HG03457 (cell line): ENCODE results near the gene CD28.
A peak's percentile ranks its signal among the peaks of the same experiment; 100 is the strongest.

ENCODE experiments used
- ATAC-seq: cut with Tn5 transposase; IDR thresholded peaks from one replicate; pipeline ENCODE4 v1.9.1; 2021; ENCODE audit warnings: moderate number of reproducible peaks; ENCODE audit not compliant: unreplicated experiment

Gene CD28

DNA sequence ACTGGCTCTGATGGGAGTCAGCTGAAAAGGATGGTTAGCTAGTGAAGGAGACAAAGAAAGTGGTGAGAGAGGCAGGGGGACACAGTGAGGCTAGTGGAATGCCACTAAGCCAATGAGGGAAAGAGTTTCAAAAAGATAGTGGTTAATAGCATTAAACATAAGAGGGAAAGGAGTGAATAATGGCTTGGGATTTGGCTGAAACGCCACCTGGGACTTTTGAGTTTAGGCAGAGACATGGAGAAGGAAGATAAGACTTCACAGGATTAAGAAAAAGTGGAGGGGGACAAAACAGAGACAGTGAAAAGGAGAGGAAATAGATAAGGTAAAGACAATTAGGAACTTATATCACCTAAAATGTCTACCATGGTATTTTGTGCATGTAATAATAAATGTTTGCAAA is 6.9 kb downstream of the CD28 start:
- ATAC-seq: no peak

DNA sequence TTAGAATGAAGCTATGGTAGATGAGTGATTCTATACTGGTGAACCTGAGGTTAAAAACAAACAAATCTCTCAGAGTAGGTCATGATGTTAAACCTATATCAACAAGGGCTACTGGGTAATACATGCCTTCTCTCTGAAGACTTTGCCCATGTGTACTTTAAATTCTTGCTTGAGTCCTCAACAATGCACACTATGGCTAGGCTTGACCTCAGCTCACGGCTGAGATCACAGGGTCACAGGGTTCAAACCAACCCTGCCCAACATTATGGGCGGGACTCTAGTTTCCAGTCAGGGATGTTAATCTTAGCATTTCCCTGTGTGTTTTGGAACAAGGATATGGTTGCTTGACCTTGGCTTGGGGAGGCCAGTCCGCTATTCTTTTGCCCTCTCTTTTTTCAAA is 7.7 kb downstream of the CD28 start:
- no peak for ATAC-seq

DNA sequence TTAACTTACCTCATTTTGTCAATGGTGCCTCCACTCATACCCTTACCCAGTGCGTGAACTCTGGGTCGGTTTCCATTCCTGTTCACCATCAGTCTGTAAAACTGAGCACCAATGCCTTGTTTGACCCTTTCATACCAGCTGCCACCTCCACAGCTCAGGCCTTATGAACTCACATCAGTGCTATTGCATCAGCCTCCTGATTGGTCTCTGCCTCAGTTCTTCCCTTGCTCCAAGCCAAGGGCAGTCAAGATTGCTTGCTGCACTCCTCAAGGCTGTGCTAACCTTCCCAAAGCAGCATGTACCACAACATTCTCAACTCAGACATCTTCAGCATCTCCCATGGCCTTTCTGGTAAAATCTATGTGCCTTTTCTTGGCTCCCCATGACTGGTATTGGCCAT is 9.3 kb downstream of the CD28 start:
- ATAC-seq: no peak

DNA sequence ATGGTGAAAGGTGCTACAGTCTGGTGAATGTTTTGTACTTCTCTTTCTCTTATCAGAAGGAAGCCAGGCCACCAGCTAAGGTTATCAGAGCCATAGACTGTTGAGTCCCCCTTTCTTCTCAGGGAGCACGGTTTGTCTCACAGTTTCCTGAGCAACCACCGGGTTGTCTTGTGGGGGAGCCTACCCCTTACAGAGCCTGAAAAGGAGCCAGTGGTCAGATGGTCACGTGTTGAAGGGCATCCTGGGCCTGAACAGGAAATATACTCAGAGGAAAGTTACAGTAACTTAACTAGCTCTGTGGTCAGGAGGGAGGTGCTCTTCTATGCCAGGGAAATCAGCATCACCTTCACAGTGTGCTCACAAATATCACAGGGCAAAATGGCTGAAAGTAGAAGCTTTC is 11.6 kb downstream of the CD28 start:
- ATAC-seq: peak; percentile 80

DNA sequence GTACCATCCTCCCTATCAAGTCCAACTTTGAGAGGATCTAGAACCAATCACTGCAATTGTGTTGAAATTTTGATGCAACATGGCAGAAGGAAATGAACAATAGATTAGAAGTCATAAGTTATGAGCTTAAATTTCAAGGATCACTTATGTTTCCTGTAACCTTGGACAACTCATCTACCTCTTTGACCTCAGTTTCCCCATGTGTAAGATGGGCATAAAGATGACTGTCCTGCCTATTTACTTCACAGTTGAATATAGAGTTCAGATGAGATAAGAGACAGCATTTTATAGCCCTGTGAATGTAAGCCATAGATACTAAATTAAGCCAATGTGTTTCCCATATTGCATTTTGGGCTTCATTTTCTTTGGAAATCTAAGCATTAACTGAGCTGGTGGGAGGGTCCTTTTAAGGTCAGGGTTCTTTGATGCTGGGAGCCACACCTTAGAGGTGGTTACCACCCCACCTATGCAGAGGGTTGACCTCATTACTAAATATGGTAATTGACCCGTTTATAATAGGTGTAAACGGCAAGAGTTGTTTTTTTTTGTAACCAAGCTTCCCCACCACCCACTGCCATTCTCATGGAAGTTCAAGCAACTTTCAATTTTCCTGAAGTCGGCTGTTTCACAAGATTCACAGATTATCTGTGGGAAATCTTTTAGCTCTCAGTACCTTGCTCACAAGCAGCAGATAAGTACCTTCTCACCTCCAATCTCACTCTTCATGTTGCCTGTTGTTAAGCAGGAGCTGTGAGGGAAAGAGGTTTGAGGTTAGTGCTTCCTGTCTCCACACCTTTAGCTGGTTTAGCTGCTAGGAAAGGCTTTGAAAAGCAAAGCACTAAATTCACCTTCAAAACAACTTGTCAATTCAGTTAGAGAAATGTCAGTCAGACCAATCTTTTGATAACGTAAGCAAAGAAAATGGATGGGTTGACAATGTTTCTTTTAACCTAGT is 13.3 kb downstream of the CD28 start:
- no peak for ATAC-seq

DNA sequence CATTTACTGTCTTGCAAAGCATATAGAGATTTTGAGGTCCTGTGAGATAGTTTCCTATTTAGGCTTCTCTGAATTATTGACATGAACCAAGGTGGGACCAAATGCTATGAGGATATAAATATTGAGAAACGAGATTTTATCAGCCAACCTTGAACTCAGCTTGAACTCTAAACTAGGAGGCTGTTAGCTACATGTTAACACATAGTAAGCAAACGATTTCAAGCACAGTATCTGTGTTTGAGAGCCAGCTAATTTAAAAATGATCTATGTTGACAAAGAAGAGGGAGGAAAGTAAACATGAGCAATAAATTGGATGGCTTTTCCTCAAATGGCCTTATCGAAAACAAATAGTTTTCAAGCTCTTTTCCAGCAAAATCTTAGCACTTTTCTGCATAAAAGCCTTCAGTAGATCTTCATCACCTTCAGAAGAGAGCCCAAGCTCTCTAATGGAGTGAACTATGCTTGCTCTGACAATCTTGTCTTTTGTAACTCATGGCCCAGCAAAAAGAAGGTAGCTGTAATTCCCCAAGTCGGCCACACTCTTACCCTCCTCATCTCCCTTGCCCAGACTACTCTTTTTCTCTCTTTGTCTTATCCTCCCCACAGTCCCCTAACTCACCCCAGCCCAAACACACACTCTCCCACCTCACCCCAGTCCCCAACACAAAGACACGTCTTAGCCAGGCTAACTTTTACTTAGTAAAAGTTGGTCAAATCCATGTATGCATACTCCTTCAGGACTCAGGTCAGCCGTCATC is 14.7 kb downstream of the CD28 start:
- no peak for ATAC-seq

DNA sequence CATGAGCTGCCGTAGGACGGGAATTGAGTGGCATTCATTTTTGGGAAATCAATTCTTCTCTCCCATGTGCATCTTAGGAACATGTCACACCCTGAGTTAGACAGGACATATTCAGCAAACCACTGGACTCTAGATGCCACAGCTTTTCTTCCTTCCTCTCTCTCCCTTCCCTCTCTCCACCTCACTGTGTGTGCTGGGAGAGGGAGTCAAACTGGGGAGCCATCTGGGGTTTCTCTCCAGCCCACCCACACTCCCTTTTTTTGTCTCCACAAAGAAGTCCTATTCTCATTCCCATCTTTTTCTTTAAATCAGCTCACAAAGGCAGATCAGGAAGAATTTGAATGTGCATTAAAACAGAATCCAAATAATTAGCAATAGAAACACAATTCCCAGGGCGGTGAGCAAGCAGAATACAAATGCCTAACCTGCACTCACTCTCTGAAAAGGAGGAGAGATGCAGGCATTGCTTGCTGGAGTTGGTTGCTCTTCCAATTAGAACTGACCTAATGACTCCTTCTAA is 15.4 kb downstream of the CD28 start:
- ATAC-seq: no peak

DNA sequence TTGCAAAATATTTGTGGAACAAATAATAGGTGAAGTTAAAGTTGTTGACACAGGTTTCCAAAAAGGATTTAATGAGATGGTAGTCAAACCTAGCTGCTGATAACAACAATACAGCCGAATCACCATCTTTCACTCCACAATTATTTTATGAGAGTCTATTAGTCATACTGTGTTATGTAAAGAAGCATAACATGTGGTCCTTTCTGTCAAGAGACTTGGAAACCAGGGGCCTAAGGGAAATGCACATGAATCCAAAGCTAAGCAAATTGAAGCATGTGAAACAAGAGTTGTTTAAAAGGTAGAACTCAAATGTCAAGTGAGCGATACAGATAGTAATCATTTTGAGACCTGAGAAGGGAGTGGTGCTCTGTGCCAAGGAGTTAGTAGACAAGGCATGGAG is 16.0 kb downstream of the CD28 start:
- ATAC-seq: no peak

DNA sequence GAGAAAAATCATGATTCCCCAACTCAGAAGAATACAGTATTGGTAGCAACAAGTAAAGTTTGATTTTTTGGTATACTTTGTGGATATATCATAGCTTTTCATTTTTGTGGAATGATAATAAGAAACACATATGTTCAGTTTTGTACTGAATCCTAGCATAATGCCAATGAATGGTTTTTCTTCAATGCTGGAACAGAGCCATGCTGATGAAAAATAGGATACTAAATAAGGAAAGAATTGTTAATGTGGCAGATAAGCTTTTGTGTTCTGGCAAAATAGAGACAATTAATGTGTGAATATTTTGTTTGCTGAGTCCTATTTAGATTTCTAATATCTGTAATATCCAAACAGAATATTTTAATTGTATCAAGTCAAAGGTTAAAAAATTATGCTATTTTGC is 21.9 kb downstream of the CD28 start:
- no peak for ATAC-seq

DNA sequence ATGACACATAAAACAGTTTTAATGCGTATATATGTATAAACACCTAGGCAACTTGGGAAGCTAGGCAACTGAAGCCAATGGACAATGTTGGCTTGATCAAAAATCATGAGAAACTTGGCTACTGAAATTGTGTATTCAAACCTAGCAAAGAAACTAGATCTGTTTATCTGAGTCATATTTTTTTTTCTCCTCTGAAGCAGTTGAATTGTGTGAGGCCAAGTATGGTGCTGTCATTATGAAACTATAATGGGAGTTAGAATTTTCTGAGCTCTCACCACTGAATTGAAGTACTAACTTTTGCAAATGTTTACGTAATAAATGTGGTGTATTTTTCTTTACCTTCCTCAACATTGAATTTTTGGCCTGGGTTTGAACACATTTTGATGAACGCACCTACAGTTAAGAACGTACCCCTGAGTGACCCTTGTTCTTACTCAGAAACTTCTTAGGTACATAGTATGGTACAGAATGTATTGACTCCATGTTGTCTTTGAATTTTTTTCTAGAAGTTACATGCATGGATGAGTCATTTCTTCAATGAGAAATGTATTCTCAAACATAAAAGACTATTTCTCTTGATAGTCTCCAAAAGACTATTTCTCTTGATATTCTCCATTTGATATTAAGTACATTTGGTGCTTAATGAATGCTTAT is 23.8 kb downstream of the CD28 start:
- no peak for ATAC-seq

DNA sequence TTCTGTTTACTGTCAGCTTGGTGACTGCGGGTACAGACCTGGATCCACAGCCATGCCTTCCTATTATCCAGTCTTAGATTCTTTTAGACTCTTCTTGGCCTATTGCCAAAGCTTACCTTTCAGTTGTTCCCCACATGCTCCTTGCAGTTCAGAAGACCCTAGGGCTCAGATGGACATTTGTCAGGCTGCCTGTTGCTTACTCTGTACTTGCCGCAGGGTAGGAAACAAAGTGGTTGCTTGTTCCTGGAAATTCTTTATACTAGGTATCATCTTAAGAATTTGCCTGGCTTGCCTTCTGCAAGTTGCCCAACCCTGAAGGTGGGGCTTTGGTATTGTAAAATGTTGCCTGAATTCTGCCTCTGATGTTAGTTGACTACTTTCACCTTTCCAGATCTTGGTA is 24.4 kb downstream of the CD28 start:
- no peak for ATAC-seq

DNA sequence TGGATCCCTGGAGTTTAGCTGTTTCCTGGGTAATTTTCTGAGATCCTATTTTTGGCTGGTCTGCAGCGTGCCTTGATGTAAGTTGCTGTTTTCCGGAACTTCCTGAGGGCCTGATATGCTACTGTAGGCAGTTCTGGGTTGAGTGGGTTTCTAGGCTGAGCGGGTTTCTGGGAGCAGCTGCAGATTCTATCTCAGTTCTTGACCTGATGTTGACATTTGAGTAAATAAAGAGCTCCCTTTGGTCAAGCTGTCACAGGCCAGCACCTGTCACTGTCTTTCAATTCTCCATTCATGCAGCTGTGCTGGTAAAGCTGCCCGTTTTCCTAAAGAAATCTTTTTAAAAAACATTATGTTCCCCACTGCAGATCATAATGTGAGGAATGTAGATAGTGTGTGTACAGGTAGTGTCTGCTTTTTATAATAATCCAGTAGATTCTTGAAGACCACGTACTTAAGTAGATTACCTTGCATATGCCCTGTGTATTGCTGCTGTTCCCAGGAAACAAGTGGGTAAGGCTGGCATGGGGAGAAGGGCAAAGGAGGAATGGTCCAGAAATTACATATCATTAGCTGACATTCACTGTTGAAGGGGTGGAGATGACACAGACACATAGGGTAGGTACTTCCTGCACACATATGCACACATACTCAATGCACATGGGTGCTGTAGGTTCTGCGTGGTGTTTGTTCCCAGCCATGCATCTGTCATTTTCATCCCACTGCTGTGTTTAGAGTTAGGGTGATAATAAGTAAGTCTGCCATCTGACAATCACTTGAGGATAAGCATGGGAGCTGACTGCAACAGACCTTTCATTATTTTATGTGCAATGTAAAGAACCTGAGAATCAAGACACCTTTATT is 25.9 kb downstream of the CD28 start:
- no peak for ATAC-seq

DNA sequence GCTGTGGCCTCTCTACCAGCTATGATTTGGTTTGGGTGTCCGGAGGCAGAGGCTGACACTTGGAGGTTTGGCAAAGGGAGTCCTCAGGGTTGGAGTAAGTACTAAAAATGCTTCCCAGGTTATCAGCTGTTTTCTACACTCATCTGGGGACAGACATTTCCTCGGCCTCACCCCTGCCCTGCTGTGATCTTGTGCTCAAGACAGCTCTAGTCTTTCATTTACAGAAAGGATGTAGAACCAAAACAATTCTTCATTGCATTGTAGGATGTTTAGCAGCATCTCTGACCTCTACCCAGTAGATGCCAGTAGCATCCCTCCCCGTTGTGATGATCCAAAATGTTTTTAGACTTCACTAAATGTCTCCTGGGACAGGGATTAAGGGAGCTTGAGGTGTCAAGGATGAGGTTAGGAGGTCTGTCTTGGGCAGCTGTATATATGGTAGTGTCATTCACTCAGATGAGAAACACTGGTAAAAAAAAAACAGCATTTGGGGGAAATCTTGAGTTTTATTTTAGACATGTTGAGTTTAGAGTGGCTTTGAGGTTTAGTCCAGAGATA is 26.6 kb downstream of the CD28 start:
- ATAC-seq: no peak

DNA sequence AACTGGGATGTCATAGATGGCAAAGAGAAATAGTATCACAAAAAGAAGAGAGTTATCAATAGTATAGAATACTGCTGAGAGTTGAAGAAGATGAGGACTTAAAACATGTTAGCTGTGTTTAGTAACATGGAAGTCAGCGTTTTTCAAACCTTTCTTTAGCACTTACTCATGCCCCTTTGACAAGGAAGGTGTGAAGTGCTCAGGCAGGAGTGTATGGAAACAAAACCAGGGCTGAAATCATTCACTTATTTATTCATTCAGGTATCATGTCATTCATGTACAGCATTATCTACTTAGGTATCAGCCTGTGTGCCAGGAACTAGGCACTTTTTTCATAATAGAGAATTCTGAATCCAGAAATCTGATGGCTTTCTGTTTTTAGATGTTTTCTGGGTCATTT is 27.2 kb downstream of the CD28 start:
- ATAC-seq: no peak

DNA sequence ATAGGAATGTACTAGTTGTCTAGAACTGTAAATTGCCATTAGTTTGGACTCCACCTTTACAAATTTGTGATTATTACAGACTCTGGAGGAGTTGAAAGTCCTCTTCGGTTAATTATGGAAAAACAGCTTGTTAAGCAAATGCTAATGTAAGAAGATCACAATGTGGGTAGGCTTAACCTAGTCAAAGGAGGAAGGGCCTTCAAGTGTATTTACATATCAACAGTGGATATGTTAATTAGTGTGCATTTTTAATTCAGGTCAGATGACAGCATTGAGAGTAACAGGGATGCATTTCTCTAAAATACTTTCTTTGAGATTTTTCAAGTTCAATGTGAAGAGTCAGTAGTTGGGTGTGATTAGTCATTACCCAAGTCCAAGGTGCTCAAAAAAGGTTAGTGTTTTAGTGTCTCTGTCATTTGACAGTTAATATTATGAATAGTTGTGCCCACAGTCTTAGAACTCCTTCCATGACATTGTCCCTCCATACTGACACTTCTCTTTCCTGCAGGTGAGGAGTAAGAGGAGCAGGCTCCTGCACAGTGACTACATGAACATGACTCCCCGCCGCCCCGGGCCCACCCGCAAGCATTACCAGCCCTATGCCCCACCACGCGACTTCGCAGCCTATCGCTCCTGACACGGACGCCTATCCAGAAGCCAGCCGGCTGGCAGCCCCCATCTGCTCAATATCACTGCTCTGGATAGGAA is 28.0 kb downstream of the CD28 start:
- no peak for ATAC-seq

DNA sequence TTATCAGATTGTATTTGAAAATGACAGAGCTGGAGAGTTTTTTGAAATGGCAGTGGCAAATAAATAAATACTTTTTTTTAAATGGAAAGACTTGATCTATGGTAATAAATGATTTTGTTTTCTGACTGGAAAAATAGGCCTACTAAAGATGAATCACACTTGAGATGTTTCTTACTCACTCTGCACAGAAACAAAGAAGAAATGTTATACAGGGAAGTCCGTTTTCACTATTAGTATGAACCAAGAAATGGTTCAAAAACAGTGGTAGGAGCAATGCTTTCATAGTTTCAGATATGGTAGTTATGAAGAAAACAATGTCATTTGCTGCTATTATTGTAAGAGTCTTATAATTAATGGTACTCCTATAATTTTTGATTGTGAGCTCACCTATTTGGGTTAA is 30.9 kb downstream of the CD28 start:
- ATAC-seq: no peak

DNA sequence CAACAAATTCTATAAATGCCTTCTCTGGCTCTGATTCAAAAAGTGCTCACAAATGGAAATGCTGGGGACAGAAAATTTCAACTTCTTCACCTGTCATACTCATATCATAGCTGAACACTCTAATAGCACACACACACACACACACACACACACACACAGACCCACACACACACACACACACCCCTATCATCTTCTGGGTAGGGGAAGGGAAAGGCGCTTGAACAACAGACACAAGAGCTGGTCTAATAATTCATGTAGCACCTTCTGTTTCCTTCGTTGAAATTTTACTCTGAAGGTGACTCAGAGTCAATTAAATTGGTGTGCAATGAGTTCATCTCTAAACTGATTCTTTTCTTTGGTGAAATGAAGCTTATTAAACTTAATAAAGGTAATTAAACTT is 32.9 kb downstream of the CD28 start:
- no peak for ATAC-seq

DNA sequence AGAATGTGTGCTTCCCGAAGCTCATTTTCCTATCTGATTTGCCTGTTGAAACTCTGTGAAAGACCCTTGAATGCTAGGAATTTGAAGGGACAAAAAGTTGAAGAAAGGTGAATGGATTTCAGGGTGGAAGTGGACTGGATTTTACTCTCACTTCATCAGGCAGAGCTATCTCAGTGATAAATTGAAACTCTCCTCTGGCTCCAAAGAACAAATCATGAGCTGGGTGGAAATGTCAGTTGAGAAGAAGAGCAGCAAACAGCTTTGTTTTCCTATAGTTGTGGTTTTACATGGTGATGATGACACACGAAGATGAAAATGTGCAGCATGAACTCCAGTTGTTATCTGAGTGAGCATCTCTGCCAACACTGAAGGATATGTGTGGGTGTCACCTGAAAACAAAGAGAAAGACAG is 34.4 kb downstream of the CD28 start:
- ATAC-seq: no peak

DNA sequence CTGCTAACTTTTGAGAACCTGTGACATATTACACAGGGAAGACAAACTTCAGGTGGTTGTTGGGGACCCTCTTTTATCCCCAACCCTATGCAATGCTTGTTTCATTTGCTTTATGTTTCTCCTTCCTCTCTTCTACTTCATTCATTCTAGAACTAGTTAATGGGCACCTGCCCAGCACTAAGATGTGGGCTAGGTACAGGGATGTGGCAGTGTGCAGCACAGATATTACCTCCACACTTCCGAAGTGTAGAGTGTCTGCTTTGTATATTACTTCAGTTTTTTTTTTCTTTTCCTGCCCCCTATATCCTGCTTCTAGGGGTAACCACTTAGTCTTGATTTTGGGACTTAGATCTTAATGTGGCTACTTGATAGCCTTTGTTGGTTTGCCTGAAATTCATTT is 35.1 kb downstream of the CD28 start:
- ATAC-seq: no peak
